GM18951 (cell line): ENCODE measurements around the gene DUSP1.

Experiments
- POLR2A ChIP-seq: IDR thresholded peaks from 4 replicates; pipeline ENCODE4 v1.6.1; 2011; ENCODE audit warnings: mild to moderate bottlenecking; ENCODE audit not compliant: insufficient read length, insufficient read depth; ENCODE audit errors: extremely low read depth
- in situ Hi-C: fragments of 300-500 bp; cut with MboI; formaldehyde crosslinking; loops from one replicate; pipeline ENCODE4 v1.12.0; 2022; ENCODE audit warnings: low sequenced_read_pairs, mixed read lengths, inconsistent platforms; ENCODE audit not compliant: unreplicated experiment

Gene DUSP1

DNA sequence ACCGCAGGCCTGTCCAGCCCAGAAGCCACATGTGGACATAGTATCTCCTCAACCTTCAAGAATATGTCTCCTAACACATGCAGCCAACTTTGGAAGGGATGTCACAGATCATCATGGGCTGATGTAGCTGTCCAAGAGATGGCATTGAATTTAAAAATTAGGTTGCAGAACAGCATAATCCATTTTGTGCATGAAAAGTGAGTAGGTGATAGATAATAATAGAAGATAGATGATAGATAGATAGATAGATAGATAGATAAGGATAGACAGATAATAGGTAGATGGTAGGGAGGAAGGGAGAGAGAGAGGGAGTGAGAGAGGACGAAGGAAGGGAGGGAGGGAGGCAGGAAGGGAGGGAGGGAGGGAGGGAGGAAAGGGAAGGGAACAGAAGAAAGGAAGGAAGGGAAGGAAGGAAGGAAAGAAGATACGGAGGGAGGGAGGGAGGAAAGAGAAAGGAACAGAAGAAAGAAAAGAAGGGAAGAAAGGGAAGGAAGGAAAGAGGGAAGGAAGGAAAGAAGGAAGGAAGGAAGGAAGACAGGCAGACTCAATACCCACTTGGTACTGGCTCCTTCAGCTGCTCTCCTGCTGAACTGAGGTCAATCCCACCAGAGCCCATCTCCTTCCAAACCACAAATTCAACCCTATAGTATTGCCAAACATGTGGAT lies 34.2 kb upstream of the DUSP1 start:
- in situ Hi-C loops: no loop called here
- no peak for TF ChIP-seq POLR2A

DNA sequence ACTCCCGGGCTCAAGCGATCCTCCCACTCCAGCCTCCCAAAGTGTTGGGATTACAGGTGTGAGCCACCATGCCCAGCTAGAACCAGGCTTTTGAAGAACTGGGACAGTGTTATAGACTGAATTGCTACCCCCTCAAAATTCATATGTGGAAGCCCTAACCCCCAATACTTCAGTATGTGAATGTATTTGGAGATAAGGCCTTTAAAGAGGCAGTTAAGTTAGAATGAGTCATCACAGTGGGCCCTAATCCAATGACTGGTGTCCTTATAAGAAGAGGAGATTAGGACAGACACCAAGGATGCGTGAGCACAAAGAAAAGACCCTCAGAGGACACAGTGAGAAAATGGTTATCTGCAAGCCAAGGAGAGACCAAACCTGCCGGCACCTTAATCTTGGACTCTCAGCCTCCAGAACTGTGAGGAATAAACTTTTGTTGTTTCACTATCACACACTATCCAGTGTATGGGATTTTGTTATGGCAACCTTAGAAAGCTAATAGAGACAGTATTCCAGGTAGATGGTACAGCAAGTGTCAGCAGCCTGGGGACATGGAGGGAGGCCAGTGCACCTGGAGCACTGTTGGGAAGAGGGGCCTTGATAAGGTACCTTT lies 31.7 kb upstream of the DUSP1 start:
- no peak for TF ChIP-seq POLR2A
- in situ Hi-C loops: no loop called here

DNA sequence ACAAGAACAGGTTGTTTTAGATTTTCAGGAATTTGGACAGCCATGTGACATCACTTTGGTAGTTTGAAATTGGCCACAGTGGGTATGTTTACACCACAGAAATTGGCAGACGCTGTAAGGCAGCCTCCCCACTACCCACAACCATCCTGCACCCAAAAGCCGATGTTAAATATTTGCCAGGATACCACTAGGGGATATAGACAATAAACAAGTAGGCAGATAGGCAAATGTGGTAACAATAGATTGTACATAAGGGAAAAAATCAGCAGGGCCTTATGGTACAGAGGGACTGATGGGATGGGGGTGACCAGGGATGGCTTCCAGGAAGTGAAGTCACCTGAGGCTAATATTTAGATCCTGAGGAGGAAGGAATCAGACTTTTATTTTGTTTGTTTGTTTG lies 31.1 kb upstream of the DUSP1 start:
- no peak for TF ChIP-seq POLR2A
- in situ Hi-C loops: no loop called here

DNA sequence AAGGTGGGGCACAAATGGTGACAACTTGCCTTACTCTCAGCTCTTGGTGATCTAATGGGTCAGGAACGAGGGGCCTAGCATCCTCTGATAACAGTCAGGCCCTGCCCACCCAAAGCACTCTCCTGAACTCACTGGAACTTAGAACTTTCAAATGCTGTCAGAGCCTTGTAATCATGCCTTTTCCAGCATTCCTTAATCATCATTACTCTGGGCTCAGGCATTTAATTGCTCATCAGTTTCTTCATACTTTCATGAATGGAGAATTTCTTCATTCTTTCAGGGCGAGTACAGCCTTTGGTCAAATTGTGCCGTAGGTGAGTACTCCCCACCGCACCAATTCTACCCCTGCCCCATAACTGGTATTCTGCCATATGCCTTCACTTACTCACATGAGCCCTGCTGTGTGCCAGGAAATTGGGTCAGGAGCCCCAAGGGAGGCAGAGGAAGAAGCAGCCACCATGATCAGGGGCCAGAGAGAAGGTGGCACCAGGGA lies 30.2 kb upstream of the DUSP1 start:
- no peak for TF ChIP-seq POLR2A
- in situ Hi-C loops: no loop called here

DNA sequence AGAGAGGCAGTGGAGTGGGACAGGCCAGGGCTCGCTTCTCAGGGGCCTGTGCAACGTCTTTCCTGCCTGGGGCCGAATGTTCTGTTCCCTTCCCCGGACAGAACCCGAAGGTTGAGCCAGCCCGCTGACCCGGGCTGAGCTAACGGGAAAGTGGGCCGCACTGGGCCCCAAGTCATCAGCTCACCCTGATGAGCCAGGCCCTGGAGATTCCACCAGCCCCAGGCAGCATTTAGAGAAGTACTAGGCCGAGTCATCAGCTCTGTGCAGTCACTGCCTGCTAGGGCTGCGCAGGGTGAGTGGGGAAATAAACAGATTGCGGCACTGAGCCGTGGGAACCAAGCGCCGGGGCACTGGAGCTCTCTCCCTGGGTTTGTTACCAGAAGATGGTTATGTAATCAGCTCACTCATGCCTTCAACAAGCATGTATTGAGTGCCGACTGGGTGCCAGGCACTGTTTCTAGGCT lies 29.1 kb upstream of the DUSP1 start:
- TF ChIP-seq POLR2A: no peak

DNA sequence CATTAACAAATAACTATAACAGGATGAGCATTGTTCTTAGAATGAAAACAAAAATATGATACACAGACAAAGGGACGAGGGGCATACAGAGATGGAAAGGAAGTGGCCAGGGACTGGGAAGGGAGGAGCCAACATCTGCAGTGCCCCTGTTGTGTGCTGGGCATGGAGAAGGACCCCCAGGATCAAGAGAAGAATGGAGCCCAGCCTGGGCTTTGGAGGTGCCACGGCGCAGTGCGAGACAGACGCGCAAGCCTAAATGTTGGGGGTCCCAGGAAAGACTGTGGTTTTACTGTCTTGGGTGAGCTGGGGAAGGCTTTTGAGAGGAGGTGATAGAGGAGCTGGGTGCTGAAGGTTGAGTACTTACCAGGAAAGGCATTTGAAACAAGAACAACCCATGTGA lies 28.4 kb upstream of the DUSP1 start:
- in situ Hi-C loops: no loop called here
- no peak for TF ChIP-seq POLR2A

More for the DNA sequence above, 29.1 kb upstream of the DUSP1 start:
- in situ Hi-C loops: no loop called here

DNA sequence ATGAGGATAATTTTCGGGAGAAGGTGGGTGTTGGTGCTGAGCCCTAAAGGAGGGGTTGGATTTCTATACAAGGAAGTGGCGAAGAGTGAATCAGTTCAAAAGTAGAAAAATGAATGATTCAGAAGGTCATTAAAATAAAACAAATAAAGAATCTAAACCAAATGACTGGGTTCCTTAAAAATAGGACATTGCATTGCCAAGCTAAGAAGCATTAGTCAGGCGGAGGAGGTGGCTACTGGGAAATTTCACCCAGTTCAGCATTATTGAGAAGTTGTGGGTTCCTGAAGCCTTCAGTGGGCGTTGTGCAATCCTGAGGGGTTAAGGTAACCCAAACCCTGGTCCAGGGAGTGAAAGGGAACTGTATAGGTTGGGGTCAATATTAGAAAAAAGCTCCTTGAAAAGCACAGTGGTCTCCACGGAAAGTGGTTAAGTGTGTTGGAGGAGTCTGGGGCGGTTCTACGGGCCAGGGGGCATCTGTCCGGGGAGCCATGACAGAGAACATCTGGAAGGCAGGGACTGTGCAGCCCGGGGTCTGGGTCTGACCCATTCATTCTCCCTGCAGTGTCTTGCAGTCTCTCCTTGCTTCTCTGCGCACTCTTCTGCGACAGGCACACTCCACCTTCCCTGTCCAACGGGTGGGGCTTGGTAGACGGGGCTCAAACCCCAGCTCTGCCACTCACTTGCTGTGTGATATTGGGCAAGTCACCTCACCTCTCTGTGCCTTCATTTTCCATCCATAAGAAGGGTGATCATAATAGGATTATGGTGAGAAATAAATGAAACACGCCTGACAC lies 27.6 kb upstream of the DUSP1 start:
- in situ Hi-C loops: no loop called here
- TF ChIP-seq POLR2A: no peak

DNA sequence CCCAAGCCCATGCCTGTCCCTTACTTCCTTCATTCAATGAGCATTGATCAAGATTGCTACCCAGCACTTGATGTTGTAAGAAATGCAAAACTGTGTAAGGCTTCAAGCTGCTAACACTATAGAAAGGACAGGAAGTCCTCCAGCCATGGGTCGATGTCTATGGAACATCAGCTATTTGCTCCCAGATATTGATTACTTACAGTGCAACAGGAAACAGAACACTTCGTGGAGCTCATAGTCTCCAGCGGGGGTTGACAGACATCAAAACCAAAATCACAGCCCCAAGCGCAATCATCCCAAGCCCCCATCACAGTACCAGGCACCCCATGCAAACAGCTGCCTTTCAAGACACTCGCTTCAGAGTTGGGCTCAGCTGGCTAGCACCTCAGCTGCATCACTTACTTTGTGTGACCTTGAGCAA lies 26.8 kb upstream of the DUSP1 start:
- in situ Hi-C loops: no loop called here
- no peak for TF ChIP-seq POLR2A

DNA sequence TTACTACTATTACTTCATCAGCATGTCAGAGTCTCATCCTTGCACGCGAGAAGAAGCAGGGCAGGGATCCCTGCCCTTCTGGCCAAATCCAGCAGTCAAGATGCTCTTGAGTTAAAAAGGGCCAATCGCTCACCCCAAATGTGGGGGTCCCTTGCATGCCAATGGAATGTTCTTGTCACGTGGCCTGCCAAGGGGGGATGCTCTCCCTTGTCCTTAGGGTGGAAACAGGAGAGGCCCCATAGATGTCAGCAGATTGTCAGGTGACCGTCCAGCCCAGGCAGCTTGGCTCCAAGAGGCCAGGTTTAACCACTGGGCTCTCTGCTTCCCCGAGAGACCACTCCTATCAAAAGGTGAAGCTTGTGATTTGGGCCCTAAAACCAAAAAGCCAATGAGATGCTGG lies 25.3 kb upstream of the DUSP1 start:
- TF ChIP-seq POLR2A: no peak
- in situ Hi-C loops: no loop called here

DNA sequence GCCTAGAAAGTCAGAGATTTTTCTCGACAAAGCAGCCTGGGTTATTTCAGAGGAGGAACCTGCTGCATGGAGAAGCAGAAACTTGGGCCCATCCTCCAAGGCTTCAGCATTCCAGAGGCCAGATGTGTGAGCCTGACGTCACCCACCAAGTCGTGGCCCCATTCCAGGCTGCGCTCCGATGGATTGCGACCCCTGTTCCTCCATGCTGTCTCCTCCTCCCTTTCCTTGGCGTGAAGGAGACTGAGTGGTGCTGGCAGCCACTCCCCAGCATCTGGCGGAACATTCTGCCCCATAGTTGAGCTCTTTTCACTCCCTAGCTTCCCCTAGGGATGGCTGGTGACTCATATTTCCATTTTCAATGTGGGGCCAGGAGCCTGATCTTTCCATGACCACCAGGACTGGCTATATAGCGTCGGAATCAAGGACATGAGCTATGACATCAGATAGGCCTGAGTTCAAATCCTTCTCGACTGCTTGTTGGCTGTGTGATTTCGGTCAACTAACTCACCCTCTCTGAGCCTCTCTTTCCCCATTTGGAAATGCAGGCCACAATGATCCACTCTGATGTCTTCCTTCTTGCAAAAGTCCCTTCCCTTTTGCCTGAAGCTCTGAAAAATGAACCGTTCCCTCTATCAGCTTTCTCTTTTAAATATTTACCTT lies 24.5 kb upstream of the DUSP1 start:
- in situ Hi-C loops: no loop called here
- TF ChIP-seq POLR2A: no peak

DNA sequence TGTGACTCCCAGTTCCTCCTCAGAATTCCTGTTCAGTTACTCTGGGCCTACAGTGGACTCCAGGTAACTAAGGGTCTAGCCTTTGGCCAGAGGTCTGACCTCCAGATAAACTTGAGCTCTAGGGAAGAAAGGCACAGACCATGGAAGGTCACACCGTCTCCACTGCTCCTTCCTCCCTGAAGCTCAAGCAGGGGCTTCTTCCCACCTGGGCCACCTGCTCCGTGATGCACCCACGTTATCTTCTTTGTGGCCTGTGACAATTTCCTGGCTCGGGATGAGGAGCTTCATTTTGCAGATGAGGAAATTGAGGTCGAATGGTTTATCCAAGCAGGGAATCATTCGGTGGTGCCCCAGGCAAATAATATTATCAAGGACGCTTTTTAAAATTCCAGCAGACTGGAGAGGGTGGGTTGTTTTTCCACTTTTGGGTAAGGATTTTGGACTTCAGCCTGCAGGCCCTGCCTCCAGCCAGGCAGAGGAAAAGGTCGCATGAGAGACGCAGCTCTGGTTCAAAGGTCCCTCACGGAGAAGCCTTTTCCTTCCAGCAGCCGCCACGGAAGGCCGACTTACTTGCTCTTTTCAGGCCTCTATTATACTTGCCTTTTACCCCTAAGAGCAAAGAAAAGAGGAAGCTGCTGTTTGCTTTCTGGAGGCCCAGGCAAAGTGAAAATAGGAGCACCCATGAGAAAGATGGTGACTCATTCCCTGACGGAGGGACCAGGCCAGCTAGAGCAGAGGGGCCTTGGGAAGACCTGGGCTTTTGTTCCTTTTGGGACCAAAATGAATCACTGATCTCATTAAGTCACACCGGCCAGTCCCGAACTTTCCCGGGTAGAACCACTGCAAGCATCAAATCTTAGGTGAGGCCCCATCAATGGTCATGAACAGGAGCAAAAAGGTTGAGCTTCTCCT lies 22.8 kb upstream of the DUSP1 start:
- in situ Hi-C loops: no loop called here
- no peak for TF ChIP-seq POLR2A
